Measurements from ENCODE around the gene KCNIP4. TPM values are rescaled to one million over a fixed set of nuclear protein-coding genes. Genes with fewer than 3 reads are reported as not detected.

KCNIP4 gene
- total and polyA plus RNA-seq, 2 experiments from 2014 or later: 0.14 to 0.63 TPM

DNA sequence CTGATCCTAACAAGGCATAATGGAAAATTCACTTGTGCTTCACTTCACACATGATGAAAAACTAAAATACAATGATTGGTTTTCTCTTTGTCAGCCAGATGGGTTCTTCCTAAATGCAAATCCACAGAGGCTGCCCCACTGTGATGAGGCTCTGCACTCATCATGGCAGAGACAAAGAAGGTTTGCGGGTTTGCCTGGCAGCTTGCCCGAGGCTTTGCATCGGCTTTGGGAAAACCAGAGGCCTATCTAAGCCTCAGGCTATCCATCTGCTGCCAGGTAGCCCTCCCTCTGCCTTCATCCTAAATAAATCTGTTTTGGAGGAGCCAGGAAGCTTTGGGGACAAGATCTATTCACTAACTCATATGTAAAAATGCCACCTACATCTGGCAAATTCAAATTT, 1004.1 kb downstream of the KCNIP4 start:
- no peak overlapping the region for H3K4me2 ChIP-seq
- Mint-ChIP-seq H3K27me3 (ENCODE audit: insufficient read depth, low read depth, poor library complexity) (no peaks in the 10 kb centered on the region), H3K4me3 (no peak overlapping the region), H3K36me3 (ENCODE audit: low read depth) (no peaks in the 10 kb centered on the region), H3K9me3 (no peaks in the 10 kb centered on the region), H3K27ac (no peak overlapping the region), H3K4me1 (no peaks in the 10 kb centered on the region)
- H3K4me1 ChIP-seq (ENCODE audit: insufficient read depth): no peaks in the 10 kb centered on the region
- H4K20me1 ChIP-seq (replicated peaks; ENCODE audit: insufficient read depth): no peaks in the 10 kb centered on the region; the same call in 1 of the 2 replicates
- H3K36me3 ChIP-seq (ENCODE audit: insufficient read depth): no peaks in the 10 kb centered on the region
- no peaks in the 10 kb centered on the region for H3K79me2 ChIP-seq (replicated peaks; ENCODE audit: insufficient read depth)
- H3K27ac ChIP-seq (ENCODE audit: low read depth): no peak overlapping the region
- no peak for TF ChIP-seq EZH2 (IDR thresholded peaks at IDR 0.05; ENCODE audit: low read depth, unreplicated experiment)
- no peak for TF ChIP-seq STAT1 (IDR thresholded peaks at IDR 0.05; ENCODE audit: unreplicated experiment)
- no peak for TF ChIP-seq POLR2AphosphoS5 (IDR thresholded peaks at IDR 0.05; ENCODE audit: low read depth)
- no peak for TF ChIP-seq ZNF114 (CRISPR knock-in tag; IDR thresholded peaks at IDR 0.05)
- TF ChIP-seq NANOG (IDR thresholded peaks at IDR 0.05; ENCODE audit: borderline replicate concordance): no peak
- no peak for TF ChIP-seq EZH2phosphoT487 (IDR thresholded peaks at IDR 0.05; ENCODE audit: unreplicated experiment)
- TF ChIP-seq, protein P1, sequence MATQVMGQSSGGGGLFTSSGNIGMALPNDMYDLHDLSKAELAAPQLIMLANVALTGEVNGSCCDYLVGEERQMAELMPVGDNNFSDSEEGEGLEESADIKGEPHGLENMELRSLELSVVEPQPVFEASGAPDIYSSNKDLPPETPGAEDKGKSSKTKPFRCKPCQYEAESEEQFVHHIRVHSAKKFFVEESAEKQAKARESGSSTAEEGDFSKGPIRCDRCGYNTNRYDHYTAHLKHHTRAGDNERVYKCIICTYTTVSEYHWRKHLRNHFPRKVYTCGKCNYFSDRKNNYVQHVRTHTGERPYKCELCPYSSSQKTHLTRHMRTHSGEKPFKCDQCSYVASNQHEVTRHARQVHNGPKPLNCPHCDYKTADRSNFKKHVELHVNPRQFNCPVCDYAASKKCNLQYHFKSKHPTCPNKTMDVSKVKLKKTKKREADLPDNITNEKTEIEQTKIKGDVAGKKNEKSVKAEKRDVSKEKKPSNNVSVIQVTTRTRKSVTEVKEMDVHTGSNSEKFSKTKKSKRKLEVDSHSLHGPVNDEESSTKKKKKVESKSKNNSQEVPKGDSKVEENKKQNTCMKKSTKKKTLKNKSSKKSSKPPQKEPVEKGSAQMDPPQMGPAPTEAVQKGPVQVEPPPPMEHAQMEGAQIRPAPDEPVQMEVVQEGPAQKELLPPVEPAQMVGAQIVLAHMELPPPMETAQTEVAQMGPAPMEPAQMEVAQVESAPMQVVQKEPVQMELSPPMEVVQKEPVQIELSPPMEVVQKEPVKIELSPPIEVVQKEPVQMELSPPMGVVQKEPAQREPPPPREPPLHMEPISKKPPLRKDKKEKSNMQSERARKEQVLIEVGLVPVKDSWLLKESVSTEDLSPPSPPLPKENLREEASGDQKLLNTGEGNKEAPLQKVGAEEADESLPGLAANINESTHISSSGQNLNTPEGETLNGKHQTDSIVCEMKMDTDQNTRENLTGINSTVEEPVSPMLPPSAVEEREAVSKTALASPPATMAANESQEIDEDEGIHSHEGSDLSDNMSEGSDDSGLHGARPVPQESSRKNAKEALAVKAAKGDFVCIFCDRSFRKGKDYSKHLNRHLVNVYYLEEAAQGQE (IDR thresholded peaks at IDR 0.05; ENCODE audit: unreplicated experiment): no peak
- TF ChIP-seq JUNB (IDR thresholded peaks at IDR 0.05; ENCODE audit: unreplicated experiment): no peak
- TF ChIP-seq CREB1 (CRISPR knock-in tag; IDR thresholded peaks at IDR 0.05; ENCODE audit: low read depth): no peak
- TF ChIP-seq, protein P2, sequence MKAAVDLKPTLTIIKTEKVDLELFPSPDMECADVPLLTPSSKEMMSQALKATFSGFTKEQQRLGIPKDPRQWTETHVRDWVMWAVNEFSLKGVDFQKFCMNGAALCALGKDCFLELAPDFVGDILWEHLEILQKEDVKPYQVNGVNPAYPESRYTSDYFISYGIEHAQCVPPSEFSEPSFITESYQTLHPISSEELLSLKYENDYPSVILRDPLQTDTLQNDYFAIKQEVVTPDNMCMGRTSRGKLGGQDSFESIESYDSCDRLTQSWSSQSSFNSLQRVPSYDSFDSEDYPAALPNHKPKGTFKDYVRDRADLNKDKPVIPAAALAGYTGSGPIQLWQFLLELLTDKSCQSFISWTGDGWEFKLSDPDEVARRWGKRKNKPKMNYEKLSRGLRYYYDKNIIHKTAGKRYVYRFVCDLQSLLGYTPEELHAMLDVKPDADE (IDR thresholded peaks at IDR 0.05): no peak
- TF ChIP-seq, protein P3, sequence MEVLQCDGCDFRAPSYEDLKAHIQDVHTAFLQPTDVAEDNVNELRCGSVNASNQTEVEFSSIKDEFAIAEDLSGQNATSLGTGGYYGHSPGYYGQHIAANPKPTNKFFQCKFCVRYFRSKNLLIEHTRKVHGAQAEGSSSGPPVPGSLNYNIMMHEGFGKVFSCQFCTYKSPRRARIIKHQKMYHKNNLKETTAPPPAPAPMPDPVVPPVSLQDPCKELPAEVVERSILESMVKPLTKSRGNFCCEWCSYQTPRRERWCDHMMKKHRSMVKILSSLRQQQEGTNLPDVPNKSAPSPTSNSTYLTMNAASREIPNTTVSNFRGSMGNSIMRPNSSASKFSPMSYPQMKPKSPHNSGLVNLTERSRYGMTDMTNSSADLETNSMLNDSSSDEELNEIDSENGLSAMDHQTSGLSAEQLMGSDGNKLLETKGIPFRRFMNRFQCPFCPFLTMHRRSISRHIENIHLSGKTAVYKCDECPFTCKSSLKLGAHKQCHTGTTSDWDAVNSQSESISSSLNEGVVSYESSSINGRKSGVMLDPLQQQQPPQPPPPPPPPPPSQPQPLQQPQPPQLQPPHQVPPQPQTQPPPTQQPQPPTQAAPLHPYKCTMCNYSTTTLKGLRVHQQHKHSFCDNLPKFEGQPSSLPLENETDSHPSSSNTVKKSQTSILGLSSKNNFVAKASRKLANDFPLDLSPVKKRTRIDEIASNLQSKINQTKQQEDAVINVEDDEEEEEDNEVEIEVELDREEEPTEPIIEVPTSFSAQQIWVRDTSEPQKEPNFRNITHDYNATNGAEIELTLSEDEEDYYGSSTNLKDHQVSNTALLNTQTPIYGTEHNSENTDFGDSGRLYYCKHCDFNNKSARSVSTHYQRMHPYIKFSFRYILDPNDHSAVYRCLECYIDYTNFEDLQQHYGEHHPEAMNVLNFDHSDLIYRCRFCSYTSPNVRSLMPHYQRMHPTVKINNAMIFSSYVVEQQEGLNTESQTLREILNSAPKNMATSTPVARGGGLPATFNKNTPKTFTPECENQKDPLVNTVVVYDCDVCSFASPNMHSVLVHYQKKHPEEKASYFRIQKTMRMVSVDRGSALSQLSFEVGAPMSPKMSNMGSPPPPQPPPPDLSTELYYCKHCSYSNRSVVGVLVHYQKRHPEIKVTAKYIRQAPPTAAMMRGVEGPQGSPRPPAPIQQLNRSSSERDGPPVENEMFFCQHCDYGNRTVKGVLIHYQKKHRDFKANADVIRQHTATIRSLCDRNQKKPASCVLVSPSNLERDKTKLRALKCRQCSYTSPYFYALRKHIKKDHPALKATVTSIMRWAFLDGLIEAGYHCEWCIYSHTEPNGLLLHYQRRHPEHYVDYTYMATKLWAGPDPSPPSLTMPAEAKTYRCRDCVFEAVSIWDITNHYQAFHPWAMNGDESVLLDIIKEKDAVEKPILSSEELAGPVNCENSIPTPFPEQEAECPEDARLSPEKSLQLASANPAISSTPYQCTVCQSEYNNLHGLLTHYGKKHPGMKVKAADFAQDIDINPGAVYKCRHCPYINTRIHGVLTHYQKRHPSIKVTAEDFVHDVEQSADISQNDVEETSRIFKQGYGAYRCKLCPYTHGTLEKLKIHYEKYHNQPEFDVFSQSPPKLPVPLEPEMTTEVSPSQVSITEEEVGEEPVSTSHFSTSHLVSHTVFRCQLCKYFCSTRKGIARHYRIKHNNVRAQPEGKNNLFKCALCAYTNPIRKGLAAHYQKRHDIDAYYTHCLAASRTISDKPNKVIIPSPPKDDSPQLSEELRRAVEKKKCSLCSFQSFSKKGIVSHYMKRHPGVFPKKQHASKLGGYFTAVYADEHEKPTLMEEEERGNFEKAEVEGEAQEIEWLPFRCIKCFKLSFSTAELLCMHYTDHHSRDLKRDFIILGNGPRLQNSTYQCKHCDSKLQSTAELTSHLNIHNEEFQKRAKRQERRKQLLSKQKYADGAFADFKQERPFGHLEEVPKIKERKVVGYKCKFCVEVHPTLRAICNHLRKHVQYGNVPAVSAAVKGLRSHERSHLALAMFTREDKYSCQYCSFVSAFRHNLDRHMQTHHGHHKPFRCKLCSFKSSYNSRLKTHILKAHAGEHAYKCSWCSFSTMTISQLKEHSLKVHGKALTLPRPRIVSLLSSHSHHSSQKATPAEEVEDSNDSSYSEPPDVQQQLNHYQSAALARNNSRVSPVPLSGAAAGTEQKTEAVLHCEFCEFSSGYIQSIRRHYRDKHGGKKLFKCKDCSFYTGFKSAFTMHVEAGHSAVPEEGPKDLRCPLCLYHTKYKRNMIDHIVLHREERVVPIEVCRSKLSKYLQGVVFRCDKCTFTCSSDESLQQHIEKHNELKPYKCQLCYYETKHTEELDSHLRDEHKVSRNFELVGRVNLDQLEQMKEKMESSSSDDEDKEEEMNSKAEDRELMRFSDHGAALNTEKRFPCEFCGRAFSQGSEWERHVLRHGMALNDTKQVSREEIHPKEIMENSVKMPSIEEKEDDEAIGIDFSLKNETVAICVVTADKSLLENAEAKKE (CRISPR knock-in tag; IDR thresholded peaks at IDR 0.05): no peak
- no peak for TF ChIP-seq ZNF331 (CRISPR knock-in tag; IDR thresholded peaks at IDR 0.05; ENCODE audit: low read depth)
- TF ChIP-seq, protein P4, sequence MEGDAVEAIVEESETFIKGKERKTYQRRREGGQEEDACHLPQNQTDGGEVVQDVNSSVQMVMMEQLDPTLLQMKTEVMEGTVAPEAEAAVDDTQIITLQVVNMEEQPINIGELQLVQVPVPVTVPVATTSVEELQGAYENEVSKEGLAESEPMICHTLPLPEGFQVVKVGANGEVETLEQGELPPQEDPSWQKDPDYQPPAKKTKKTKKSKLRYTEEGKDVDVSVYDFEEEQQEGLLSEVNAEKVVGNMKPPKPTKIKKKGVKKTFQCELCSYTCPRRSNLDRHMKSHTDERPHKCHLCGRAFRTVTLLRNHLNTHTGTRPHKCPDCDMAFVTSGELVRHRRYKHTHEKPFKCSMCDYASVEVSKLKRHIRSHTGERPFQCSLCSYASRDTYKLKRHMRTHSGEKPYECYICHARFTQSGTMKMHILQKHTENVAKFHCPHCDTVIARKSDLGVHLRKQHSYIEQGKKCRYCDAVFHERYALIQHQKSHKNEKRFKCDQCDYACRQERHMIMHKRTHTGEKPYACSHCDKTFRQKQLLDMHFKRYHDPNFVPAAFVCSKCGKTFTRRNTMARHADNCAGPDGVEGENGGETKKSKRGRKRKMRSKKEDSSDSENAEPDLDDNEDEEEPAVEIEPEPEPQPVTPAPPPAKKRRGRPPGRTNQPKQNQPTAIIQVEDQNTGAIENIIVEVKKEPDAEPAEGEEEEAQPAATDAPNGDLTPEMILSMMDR (conservative IDR thresholded peaks at IDR 0.05; ENCODE audit: low read depth in 2 of 2): no peak
- H2AFZ ChIP-seq: 0 out of 2 replicates have a peak overlapping the region, but pooled peaks have one; percentile 32
- no peaks in the 10 kb centered on the region for H3K27me3 ChIP-seq (ENCODE audit: insufficient read depth)
- H3F3A ChIP-seq (replicated peaks; ENCODE audit: low read depth): no peaks in the 10 kb centered on the region
- DNase-seq (ENCODE audit: low spot score): no peak
- no peak overlapping the region for H3K4me3 ChIP-seq
- H3K9me2 ChIP-seq (ENCODE audit: insufficient read depth): peaks cover 14% of the 10 kb centered on the region; the same call in 1 of the 2 replicates
- ATAC-seq: no peak
